Measurements from ENCODE around the gene GPX1. TPM values are rescaled to one million over a fixed set of nuclear protein-coding genes. Genes with fewer than 3 reads are reported as not detected.
"Not testable (repeated sequence)": the region's sequence is repeated elsewhere in the genome, so short reads cannot be mapped to it uniquely, and the experiment has no call there.

The GPX1 gene
- total RNA-seq, 1 donor from 2014 or later = 97.9 TPM

DNA sequence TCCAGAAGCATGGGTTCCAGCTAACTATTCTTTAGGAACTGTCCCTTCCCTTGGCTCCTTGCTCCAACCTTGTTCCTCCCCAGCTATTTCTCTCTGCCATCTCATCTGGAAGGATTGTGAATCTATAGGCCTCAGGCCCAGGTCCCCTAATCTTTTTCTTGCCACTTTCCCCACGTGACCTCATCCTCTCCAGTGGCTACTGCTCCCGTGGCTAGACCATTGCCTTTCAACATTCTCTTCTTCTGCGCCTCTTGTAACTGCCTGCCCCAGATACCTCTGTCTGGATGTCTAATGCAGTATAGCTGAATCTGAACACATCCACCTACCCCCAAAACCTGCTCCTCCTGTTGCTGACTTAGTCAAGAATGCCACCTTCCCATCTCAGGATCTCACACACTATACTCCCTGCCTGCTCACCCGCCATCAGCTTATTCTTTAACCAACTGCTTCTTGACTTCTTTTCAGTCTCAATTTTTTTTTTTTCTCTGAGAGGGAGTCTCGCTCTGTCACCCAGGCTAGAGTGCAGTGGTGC is 5.2 kb downstream of the GPX1 start:
- no peaks in the 10 kb centered on the region for H3K9me3 Mint-ChIP-seq
- peaks cover 9% of the 10 kb centered on the region for H3K36me3 Mint-ChIP-seq
- no peak overlapping the region for H3K4me3 Mint-ChIP-seq
- no peak for DNase-seq (ENCODE audit: low spot score in 2 of 2, unreplicated experiment in 2 of 2)
- H3K4me1 Mint-ChIP-seq = peaks cover 15% of the 10 kb centered on the region
- H3K27ac Mint-ChIP-seq = no peak overlapping the region
- no peak for TF ChIP-seq CTCF (IDR thresholded peaks at IDR 0.05; ENCODE audit: unreplicated experiment)
- no peaks in the 10 kb centered on the region for H3K27me3 Mint-ChIP-seq (ENCODE audit: low read depth)

- Mint-ChIP-seq H3K4me1 (peaks cover 11% of the 10 kb centered on the region), H3K27me3 (ENCODE audit: low read depth) (no peaks in the 10 kb centered on the region), H3K36me3 (peaks cover 9% of the 10 kb centered on the region), H3K4me3 (no peak overlapping the region), H3K9me3 (no peaks in the 10 kb centered on the region), H3K27ac (no peak overlapping the region)
- TF ChIP-seq CTCF (IDR thresholded peaks at IDR 0.05; ENCODE audit: unreplicated experiment) = no peak
- DNase-seq (ENCODE audit: low spot score in 2 of 2, unreplicated experiment in 2 of 2) = no peak
Observed at GRCh38 chr3:49352281-49352680, 5.9 kb downstream of the GPX1 start.

DNA sequence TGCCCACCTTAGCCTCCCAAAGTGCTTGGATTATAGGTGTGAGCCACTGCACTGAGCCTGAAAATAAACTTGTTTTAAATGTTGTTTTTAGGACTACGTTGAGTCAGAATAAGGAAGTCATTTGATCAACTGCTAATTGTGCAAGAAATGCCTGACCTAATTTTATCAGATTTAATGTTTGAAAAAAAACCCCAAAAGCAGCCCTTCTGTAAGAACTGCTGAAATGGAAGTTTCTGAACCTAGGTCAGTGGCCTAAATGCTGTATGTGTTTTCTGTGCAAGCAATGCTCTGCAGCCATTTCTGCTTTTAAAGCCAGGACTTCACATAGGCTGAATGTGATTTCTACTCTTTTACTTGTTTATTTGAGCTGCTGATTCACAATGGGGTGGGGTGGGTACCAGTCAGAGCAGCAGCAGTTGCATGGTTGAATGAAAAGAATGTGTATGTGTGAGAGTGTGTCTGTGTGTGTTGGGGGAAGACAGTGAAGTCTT is 6.6 kb downstream of the GPX1 start:
- Mint-ChIP-seq H3K36me3 (peaks cover 8% of the 10 kb centered on the region), H3K4me1 (peaks cover 9% of the 10 kb centered on the region), H3K27me3 (ENCODE audit: low read depth) (no peaks in the 10 kb centered on the region), H3K27ac (peak overlapping the region; percentile 2), H3K4me3 (no peak overlapping the region), H3K9me3 (no peaks in the 10 kb centered on the region)
- no peak for TF ChIP-seq CTCF (IDR thresholded peaks at IDR 0.05; ENCODE audit: unreplicated experiment)
- DNase-seq (ENCODE audit: low spot score in 2 of 2, unreplicated experiment in 2 of 2) = no peak

GRCh38 chr3:49349348-49350114 is 8.6 kb downstream of the GPX1 start:
- H3K9me3 Mint-ChIP-seq = no peaks in the 10 kb centered on the region

GRCh38 chr3:49348361-49348760 is 9.8 kb downstream of the GPX1 start:
- not testable (repeated sequence) for H3K36me3 Mint-ChIP-seq; H3K27me3 Mint-ChIP-seq (ENCODE audit: low read depth); H3K27ac Mint-ChIP-seq; H3K4me1 Mint-ChIP-seq; H3K4me3 Mint-ChIP-seq; H3K9me3 Mint-ChIP-seq; DNase-seq (ENCODE audit: low spot score in 2 of 2, unreplicated experiment in 2 of 2)

More at GRCh38 chr3:49349348-49350114, 8.6 kb downstream of the GPX1 start:
- peaks cover 2% of the 10 kb centered on the region for H3K36me3 Mint-ChIP-seq
- H3K27ac Mint-ChIP-seq = no peak overlapping the region
- peaks cover 3% of the 10 kb centered on the region for H3K4me1 Mint-ChIP-seq
- H3K4me3 Mint-ChIP-seq = no peak overlapping the region
- H3K27me3 Mint-ChIP-seq (ENCODE audit: low read depth) = no peaks in the 10 kb centered on the region
- no peak for DNase-seq (ENCODE audit: low spot score in 2 of 2, unreplicated experiment in 2 of 2)
- TF ChIP-seq CTCF (IDR thresholded peaks at IDR 0.05; ENCODE audit: unreplicated experiment) = no peak

- DNase-seq (ENCODE audit: low spot score in 2 of 2, unreplicated experiment in 2 of 2) = no peak
- no peak for TF ChIP-seq CTCF (IDR thresholded peaks at IDR 0.05; ENCODE audit: unreplicated experiment)
- Mint-ChIP-seq H3K27me3 (ENCODE audit: low read depth) (no peaks in the 10 kb centered on the region), H3K4me1 (peaks cover 3% of the 10 kb centered on the region), H3K36me3 (no peaks in the 10 kb centered on the region), H3K9me3 (no peaks in the 10 kb centered on the region), H3K4me3 (no peak overlapping the region), H3K27ac (no peak overlapping the region)
Observed at GRCh38 chr3:49346797-49347251, 11.3 kb downstream of the GPX1 start.

Measured in mesothelial cell of epicardium (in vitro differentiated cells).